Bronchial smooth muscle cell (primary cell): ENCODE measurements around the gene CHRNE. TPM values are rescaled to one million over a fixed set of nuclear protein-coding genes. Genes with fewer than 3 reads are reported as not detected.

Experiments used
- total RNA-seq: library from RNA; depleted of rRNA; stranded (reverse); fragments of >200 nt; gene quantifications from 2 replicates; pipeline ENCODE4 v1.2.1, GENCODE V29; 2014

Gene CHRNE
- 0.47 and 1.2 TPM in 2 replicates for total RNA-seq

GRCh38 chr17:4903051-4903818 is at the start of gene CHRNE:
TSS of gene CHRNE (minus strand) at chr17:4903098. CDS start at chr17:4903063, 35 bp downstream.

GRCh38 chr17:4950746-4951204 is 47.9 kb upstream of the CHRNE start, which contains the start of gene ENO3:
TSS of gene ENO3 (plus strand) at chr17:4951119. CDS start at chr17:4951830, 711 bp downstream.

GRCh38 chr17:4948166-4948930 is 45.5 kb upstream of the CHRNE start, which contains the start of gene PFN1:
TSS of gene PFN1 (minus strand) at chr17:4948530. CDS start at chr17:4948394, 136 bp downstream.

GRCh38 chr17:4939796-4940554 is 37.1 kb upstream of the CHRNE start, which contains the start of the genes RNF167 and SLC25A11:
TSS of gene RNF167 (plus strand) at chr17:4940268. CDS start at chr17:4940910, 642 bp downstream.
TSS of gene SLC25A11 (minus strand) at chr17:4940046. CDS start at chr17:4939910, 136 bp downstream.

GRCh38 chr17:4931963-4932362 is 29.1 kb upstream of the CHRNE start, which contains the start of gene GP1BA:
TSS of gene GP1BA (plus strand) at chr17:4932277. CDS start at chr17:4932605, 328 bp downstream.

GRCh38 chr17:4899341-4900230 is 3.3 kb downstream of the CHRNE start, which contains the start of gene C17orf107:
TSS of gene C17orf107 (plus strand) at chr17:4899536. CDS start at chr17:4899763, 227 bp downstream.

Other genes starting within 250 kb of the CHRNE start
- 11.3 and 13.7 TPM in 2 replicates for gene PELP1, start 199.0 kb downstream of the CHRNE start, total RNA-seq
- gene ARRB2, start 192.5 kb downstream of the CHRNE start, total RNA-seq, result 2.4 and 2.5 TPM in 2 replicates
- gene MED11, start 171.7 kb downstream of the CHRNE start, total RNA-seq, result 11.3 and 18.5 TPM in 2 replicates
- gene ZMYND15, start 163.3 kb downstream of the CHRNE start, total RNA-seq, result 0.09 TPM in 1 of 2 replicates, not detected in the other
- gene CXCL16, start 163.2 kb downstream of the CHRNE start, total RNA-seq, result 0.63 and 1.6 TPM in 2 replicates
- not detected in 2 replicates for gene TM4SF5, start 131.2 kb downstream of the CHRNE start, total RNA-seq
- 1.1 and 1.2 TPM in 2 replicates for gene VMO1, start 116.7 kb downstream of the CHRNE start, total RNA-seq
- not detected in 2 replicates for gene GLTPD2, start 114.1 kb downstream of the CHRNE start, total RNA-seq
- gene PSMB6, start 106.9 kb downstream of the CHRNE start, total RNA-seq, result 134 and 196 TPM in 2 replicates
- gene PLD2, start 95.9 kb downstream of the CHRNE start, total RNA-seq, result 19.9 and 20.4 TPM in 2 replicates
- 25.7 and 31.9 TPM in 2 replicates for gene MINK1, start 69.8 kb downstream of the CHRNE start, total RNA-seq
- gene C17orf107, start 3.6 kb downstream of the CHRNE start, total RNA-seq, result 3.2 and 3.5 TPM in 2 replicates
- not detected in 2 replicates for gene GP1BA, start 29.2 kb upstream of the CHRNE start, total RNA-seq
- 46.7 and 67.4 TPM in 2 replicates for gene SLC25A11, start 36.9 kb upstream of the CHRNE start, total RNA-seq
- 13.3 and 16.9 TPM in 2 replicates for gene RNF167, start 37.2 kb upstream of the CHRNE start, total RNA-seq
- 419 and 524 TPM in 2 replicates for gene PFN1, start 45.4 kb upstream of the CHRNE start, total RNA-seq
- gene ENO3, start 48.0 kb upstream of the CHRNE start, total RNA-seq, result 2.2 TPM in 2 replicates
- gene SPAG7, start 64.7 kb upstream of the CHRNE start, total RNA-seq, result 51.7 and 58.0 TPM in 2 replicates
- 4.5 and 5.4 TPM in 2 replicates for gene CAMTA2, start 84.6 kb upstream of the CHRNE start, total RNA-seq
- gene INCA1, start 94.4 kb upstream of the CHRNE start, total RNA-seq, result 0.09 and 0.32 TPM in 2 replicates
- gene KIF1C, start 94.9 kb upstream of the CHRNE start, total RNA-seq, result 70.3 and 76.3 TPM in 2 replicates
- gene SLC52A1, start 132.3 kb upstream of the CHRNE start, total RNA-seq, result 0.32 TPM in 1 of 2 replicates, not detected in the other
- gene ZFP3, start 175.4 kb upstream of the CHRNE start, total RNA-seq, result 0.69 and 1.3 TPM in 2 replicates
- 6.3 and 7.7 TPM in 2 replicates for gene ZNF232, start 208.8 kb upstream of the CHRNE start, total RNA-seq
- under 0.01 TPM in 1 of 2 replicates, not detected in the other for gene USP6, start 212.9 kb upstream of the CHRNE start, total RNA-seq